Effector memory CD8-positive, alpha-beta T cell (primary cell): ENCODE data around the gene NSRP1.
"Not testable (repeated sequence)": the region's sequence is repeated elsewhere in the genome, so short reads cannot be mapped to it uniquely, and the experiment has no call there.

Source experiments
- ATAC-seq: fragments of 150-1000 bp; cut with Tn5 transposase; replicated peaks from 2 replicates; pipeline ENCODE4 v1.10.0; 2021; ENCODE audit warnings: mild to moderate bottlenecking, moderate library complexity
- DNase-seq, 3 experiments: peaks; one replicate each; pipeline ENCODE4 v3.0.0; 2021
- H3K27ac Mint-ChIP-seq, 2 donors: one replicate each; pipeline ENCODE4 v1.8.0; 2022; ENCODE audit warnings: mild to moderate bottlenecking in 2 of 2, mixed read lengths in 2 of 2, moderate library complexity in 2 of 2
- H3K27me3 Mint-ChIP-seq, 2 donors: one replicate each; pipeline ENCODE4 v1.8.0; 2022; ENCODE audit warnings: mixed read lengths in 2 of 2
- H3K36me3 Mint-ChIP-seq: one replicate; pipeline ENCODE4 v1.8.0; 2022; ENCODE audit warnings: mild to moderate bottlenecking, moderate library complexity, mixed read lengths; ENCODE audit not compliant: insufficient read depth
- H3K4me1 Mint-ChIP-seq, 2 donors: one replicate each; pipeline ENCODE4 v1.8.0; 2022; ENCODE audit warnings: low read depth in 2 of 2, mixed read lengths in 2 of 2
- H3K4me3 Mint-ChIP-seq, 2 donors: one replicate each; pipeline ENCODE4 v1.8.0; 2022; ENCODE audit warnings: mild to moderate bottlenecking in 2 of 2, mixed read lengths in 2 of 2, moderate library complexity in 2 of 2
- H3K9me3 Mint-ChIP-seq, 2 donors: one replicate each; pipeline ENCODE4 v1.8.0; 2022; ENCODE audit warnings: mixed read lengths in 2 of 2
- total RNA-seq, 9 experiments: gene quantifications; one replicate each; lab custom pipeline; 2026; lab: John Stamatoyannopoulos, UW

The NSRP1 gene
- total RNA-seq: 41.4 to 64.3 (median 47.7) reads per million in 9 experiments

GRCh38 chr17:30116661-30117551, at the start of gene NSRP1:
TSS of gene NSRP1 (plus strand) at chr17:30116816. CDS start at chr17:30116844, 28 bp downstream.
- ATAC-seq (peak; percentile 96), DNase-seq (peak; percentile 87 to 92 (median 89))
- Mint-ChIP-seq H3K9me3 (no peaks in the 10 kb centered on the region), H3K4me1 (peaks cover 24 to 37% of the 10 kb centered on the region in 2 donors), H3K27ac (peak within 1 kb of the TSS; percentile 99 to 100), H3K4me3 (peak within 1 kb of the TSS; percentile 98), H3K36me3 (peaks cover 28% of the 10 kb centered on the region), H3K27me3 (no peaks in the 10 kb centered on the region)

- ATAC-seq (no peak), DNase-seq (no peak)
- Mint-ChIP-seq H3K4me1 (no peaks in the 10 kb centered on the region), H3K27ac (no peak overlapping the region), H3K4me3 (no peak overlapping the region), H3K27me3 (peaks cover 43 to 55% of the 10 kb centered on the region in 2 donors), H3K36me3 (no peaks in the 10 kb centered on the region), H3K9me3 (peaks cover 9 to 26% of the 10 kb centered on the region in 2 donors)
These were observed 48.2 kb upstream of the NSRP1 start for GRCh38 chr17:30068465-30068864.

GRCh38 chr17:30074254-30074653, 42.4 kb upstream of the NSRP1 start:
- DNase-seq (no peak), ATAC-seq (no peak)
- Mint-ChIP-seq H3K36me3 (no peaks in the 10 kb centered on the region), H3K9me3 (no peaks in the 10 kb centered on the region), H3K4me1 (no peaks in the 10 kb centered on the region), H3K27ac (no peak overlapping the region), H3K27me3 (peaks cover 28 to 40% of the 10 kb centered on the region in 2 donors), H3K4me3 (no peak overlapping the region)

- Mint-ChIP-seq H3K4me3 (no peak overlapping the region), H3K27me3 (peaks cover 28 to 36% of the 10 kb centered on the region in 2 donors), H3K36me3 (no peaks in the 10 kb centered on the region), H3K27ac (no peak overlapping the region), H3K4me1 (no peaks in the 10 kb centered on the region), H3K9me3 (no peaks in the 10 kb centered on the region)
- no peak for ATAC-seq
- DNase-seq: no peak
These were observed 41.9 kb upstream of the NSRP1 start for GRCh38 chr17:30074730-30075129.

GRCh38 chr17:30082773-30083172, 33.8 kb upstream of the NSRP1 start:
- ATAC-seq (no peak), DNase-seq (no peak)
- Mint-ChIP-seq H3K4me1 (no peaks in the 10 kb centered on the region), H3K27ac (no peak overlapping the region), H3K27me3 (peaks cover 51 to 64% of the 10 kb centered on the region in 2 donors), H3K9me3 (no peaks in the 10 kb centered on the region), H3K4me3 (no peak overlapping the region), H3K36me3 (no peaks in the 10 kb centered on the region)

GRCh38 chr17:30084788-30085187, 31.8 kb upstream of the NSRP1 start:
- Mint-ChIP-seq H3K4me3 (no peak overlapping the region), H3K4me1 (no peaks in the 10 kb centered on the region), H3K27me3 (peaks cover 51 to 67% of the 10 kb centered on the region in 2 donors), H3K27ac (no peak overlapping the region), H3K36me3 (no peaks in the 10 kb centered on the region), H3K9me3 (no peaks in the 10 kb centered on the region)
- no peak for ATAC-seq
- no peak for DNase-seq

GRCh38 chr17:30086896-30087295, 29.7 kb upstream of the NSRP1 start:
- Mint-ChIP-seq H3K4me1 (no peaks in the 10 kb centered on the region), H3K4me3 (no peak overlapping the region), H3K27me3 (peaks cover 57 to 64% of the 10 kb centered on the region in 2 donors), H3K9me3 (no peaks in the 10 kb centered on the region), H3K27ac (no peak overlapping the region), H3K36me3 (no peaks in the 10 kb centered on the region)
- ATAC-seq: no peak
- DNase-seq: no peak

- not testable (repeated sequence) for H3K4me1 Mint-ChIP-seq, DNase-seq, H3K4me3 Mint-ChIP-seq, H3K9me3 Mint-ChIP-seq, H3K36me3 Mint-ChIP-seq, ATAC-seq, H3K27ac Mint-ChIP-seq
- H3K27me3 Mint-ChIP-seq: peaks cover 58 to 64% of the 10 kb centered on the region in 2 donors
These were observed 29.2 kb upstream of the NSRP1 start for GRCh38 chr17:30087431-30087830.

- Mint-ChIP-seq H3K27ac (no peak overlapping the region), H3K27me3 (peaks cover 44 to 53% of the 10 kb centered on the region in 2 donors), H3K9me3 (no peaks in the 10 kb centered on the region), H3K4me3 (no peak overlapping the region), H3K36me3 (no peaks in the 10 kb centered on the region), H3K4me1 (peaks cover 6 to 8% of the 10 kb centered on the region in 2 donors)
- no peak for DNase-seq
- ATAC-seq: no peak
These were observed 25.4 kb upstream of the NSRP1 start for GRCh38 chr17:30091121-30091670.

- H3K27ac Mint-ChIP-seq: no peak overlapping the region
- H3K4me3 Mint-ChIP-seq: no peak overlapping the region
- H3K4me1 Mint-ChIP-seq: peaks cover 6 to 8% of the 10 kb centered on the region in 2 donors
- DNase-seq (no peak), ATAC-seq (no peak)
- H3K9me3 Mint-ChIP-seq: no peaks in the 10 kb centered on the region
- H3K36me3 Mint-ChIP-seq: no peaks in the 10 kb centered on the region
- peaks cover 39 to 48% of the 10 kb centered on the region in 2 donors for H3K27me3 Mint-ChIP-seq
These were observed 24.8 kb upstream of the NSRP1 start for GRCh38 chr17:30091771-30092170.

GRCh38 chr17:30092886-30093285, 23.7 kb upstream of the NSRP1 start:
- Mint-ChIP-seq H3K27me3 (peaks cover 28 to 38% of the 10 kb centered on the region in 2 donors), H3K9me3 (no peaks in the 10 kb centered on the region), H3K4me3 (no peak overlapping the region), H3K4me1 (peaks cover 6 to 8% of the 10 kb centered on the region in 2 donors), H3K36me3 (no peaks in the 10 kb centered on the region), H3K27ac (no peak overlapping the region)
- no peak for DNase-seq
- no peak for ATAC-seq

- DNase-seq: peak; percentile 59 to 64 (median 59)
- peaks cover 6 to 8% of the 10 kb centered on the region in 2 donors for H3K4me1 Mint-ChIP-seq
- H3K36me3 Mint-ChIP-seq: no peaks in the 10 kb centered on the region
- H3K27ac Mint-ChIP-seq: peak overlapping the region in 1 of 2 donors; percentile 38
- peaks cover 32 to 41% of the 10 kb centered on the region in 2 donors for H3K27me3 Mint-ChIP-seq
- peak overlapping the region in 1 of 2 donors; percentile 13 for H3K4me3 Mint-ChIP-seq
- peak; percentile 80 for ATAC-seq
- no peaks in the 10 kb centered on the region for H3K9me3 Mint-ChIP-seq
These were observed 23.0 kb upstream of the NSRP1 start for GRCh38 chr17:30093463-30094147.

GRCh38 chr17:30095507-30096244, 20.9 kb upstream of the NSRP1 start:
- peaks cover 6 to 8% of the 10 kb centered on the region in 2 donors for H3K4me1 Mint-ChIP-seq
- DNase-seq (no peak), ATAC-seq (no peak)
- H3K27ac Mint-ChIP-seq: no peak overlapping the region
- H3K27me3 Mint-ChIP-seq: peaks cover 20 to 27% of the 10 kb centered on the region in 2 donors
- H3K36me3 Mint-ChIP-seq: no peaks in the 10 kb centered on the region
- no peaks in the 10 kb centered on the region for H3K9me3 Mint-ChIP-seq
- no peak overlapping the region for H3K4me3 Mint-ChIP-seq
